22Rv1 (cell line): ENCODE results near the gene KLK2.

ENCODE experiments used
- CTCF ChIP-seq: fragments of 450-650 bp; IDR thresholded peaks from 2 replicates; pipeline ENCODE4 v1.5.1; 2017; ENCODE audit warnings: mild to moderate bottlenecking
- ZFX ChIP-seq: fragments of 450-650 bp; IDR thresholded peaks from 2 replicates; pipeline ENCODE4 v1.6.1; 2017; ENCODE audit warnings: antibody characterized with exemption, borderline replicate concordance

GRCh38 chr19:50831026-50831396 is 42.2 kb upstream of the KLK2 start:
- TF ChIP-seq CTCF (no peak), ZFX (no peak)
